Renal cortical epithelial cell (primary cell): Measurements from ENCODE around the gene SIRPG. TPM values are rescaled to one million over a fixed set of nuclear protein-coding genes. Genes with fewer than 3 reads are reported as not detected.
"Not testable (repeated sequence)": the region's sequence is repeated elsewhere in the genome, so short reads cannot be mapped to it uniquely, and the experiment has no call there.

ENCODE experiments used
- DNase-seq: peaks from one replicate; pipeline ENCODE4 v3.0.0-alpha.2; 2011; ENCODE audit warnings: low read depth
- total RNA-seq: library from RNA; depleted of rRNA; stranded (reverse); fragments of >200 nt; gene quantifications from 2 replicates; pipeline ENCODE4 v1.2.3, GENCODE V29; 2014

Gene SIRPG
- total RNA-seq, 1 donor from 2014 or later, result not detected

GRCh38 chr20:1671891-1672669 lies 14.5 kb upstream of the SIRPG start:
- DNase-seq, result no peak

- DNase-seq, result peak; percentile 10
Observed at GRCh38 chr20:1669304-1669703, 11.7 kb upstream of the SIRPG start.

GRCh38 chr20:1667502-1668085 lies 10.0 kb upstream of the SIRPG start:
- DNase-seq, result no peak

GRCh38 chr20:1666802-1667201 lies 9.2 kb upstream of the SIRPG start:
- no peak for DNase-seq

GRCh38 chr20:1665345-1665744 lies 7.8 kb upstream of the SIRPG start:
- DNase-seq, result no peak

GRCh38 chr20:1664911-1665310 lies 7.3 kb upstream of the SIRPG start:
- no peak for DNase-seq

GRCh38 chr20:1663917-1664316 lies 6.3 kb upstream of the SIRPG start:
- peak; percentile 39 for DNase-seq

- DNase-seq, result no peak
Observed at GRCh38 chr20:1661542-1662299, 4.1 kb upstream of the SIRPG start.

GRCh38 chr20:1660246-1660645 lies 2.7 kb upstream of the SIRPG start:
- DNase-seq, result no peak

- DNase-seq, result no peak
Observed at GRCh38 chr20:1656844-1657243, 735 bp downstream of the SIRPG start.

GRCh38 chr20:1654996-1655395 lies 2.6 kb downstream of the SIRPG start:
- DNase-seq, result no peak

- DNase-seq, result no peak
Observed at GRCh38 chr20:1652960-1653359, 4.6 kb downstream of the SIRPG start.

GRCh38 chr20:1652104-1652503 lies 5.5 kb downstream of the SIRPG start:
- DNase-seq, result no peak

GRCh38 chr20:1651268-1652058 lies 6.1 kb downstream of the SIRPG start:
- no peak for DNase-seq

- no peak for DNase-seq
Observed at GRCh38 chr20:1648101-1648500, 9.5 kb downstream of the SIRPG start.

- DNase-seq, result no peak
Observed at GRCh38 chr20:1646975-1647431, 10.6 kb downstream of the SIRPG start.

- no peak for DNase-seq
Observed at GRCh38 chr20:1644101-1644962, 13.2 kb downstream of the SIRPG start.

- DNase-seq, result not testable (repeated sequence)
Observed at GRCh38 chr20:1638643-1639042, 18.9 kb downstream of the SIRPG start.

GRCh38 chr20:1637755-1638154 lies 19.8 kb downstream of the SIRPG start:
- peak; percentile 92 for DNase-seq

- peak; percentile 87 for DNase-seq
Observed at GRCh38 chr20:1637226-1637625, 20.4 kb downstream of the SIRPG start.

- peak; percentile 57 for DNase-seq
Observed at GRCh38 chr20:1636621-1637020, 21.0 kb downstream of the SIRPG start.
